CD4-positive, alpha-beta T cell (primary cell): ENCODE data around the gene CEP112. TPM values are rescaled to one million over a fixed set of nuclear protein-coding genes. Genes with fewer than 3 reads are reported as not detected.

ENCODE experiments used
- ATAC-seq: fragments of 200-7000 bp; cut with Tn5 transposase; one replicate; pipeline ENCODE4 v1.10.0; 2022; ENCODE audit warnings: mild to moderate bottlenecking; ENCODE audit not compliant: poor library complexity
- CTCF ChIA-PET: fragments of 350-600 bp; sonication (Branson Sonifier 250); formaldehyde crosslinking; loops from one replicate; lab custom pipeline; 2021; ENCODE audit warnings: antibody characterized with exemption, inconsistent platforms; lab: Charles Lee
- POLR2A ChIA-PET: fragments of 350-600 bp; sonication (Branson Sonifier 250); formaldehyde crosslinking; loops from one replicate; lab custom pipeline; 2021; ENCODE audit warnings: antibody characterized with exemption, inconsistent platforms; lab: Charles Lee
- DNase-seq, 14 experiments: peaks; one replicate each; pipeline ENCODE4 v3.0.0-alpha.2; 2013 to 2020; ENCODE audit warnings: mixed read lengths in 2 of 14
- H3K27ac ChIP-seq, 2 donors: one replicate each; pipeline versions ENCODE4 v1.5.1 to v1.7.0; 2013; ENCODE audit warnings: low read length in 2 of 2, low read depth in 1 of 2, mild to moderate bottlenecking in 1 of 2
- H3K27me3 ChIP-seq, 2 experiments: 1 replicate in 1 of 2; 2 replicates in 1 of 2; pipeline versions ENCODE4 v1.6.1 to v1.7.0; 2013; ENCODE audit warnings: low read length in 2 of 2, control low read depth in 1 of 2, mild to moderate bottlenecking in 1 of 2, moderate library complexity in 1 of 2; ENCODE audit not compliant: insufficient read depth in 2 of 2, control insufficient read depth in 1 of 2
- H3K36me3 ChIP-seq: one replicate; pipeline ENCODE4 v1.6.1; 2013; ENCODE audit warnings: low read length, control low read depth; ENCODE audit not compliant: insufficient read depth
- H3K4me1 ChIP-seq: one replicate; pipeline ENCODE4 v1.6.1; 2013; ENCODE audit warnings: low read length, control low read depth; ENCODE audit not compliant: insufficient read depth
- H3K4me3 ChIP-seq: one replicate; pipeline ENCODE4 v1.5.1; 2013; ENCODE audit warnings: mild to moderate bottlenecking, low read length, moderate library complexity
- H3K9me3 ChIP-seq, 2 experiments: 1 replicate in 1 of 2; 2 replicates in 1 of 2; pipeline versions ENCODE4 v1.6.1 to v1.7.0; 2013; ENCODE audit warnings: low read length in 2 of 2, mild to moderate bottlenecking in 2 of 2, control low read depth in 1 of 2, moderate library complexity in 1 of 2; ENCODE audit not compliant: control insufficient read depth in 1 of 2, insufficient read depth in 1 of 2
- H3K27ac Mint-ChIP-seq: one replicate; pipeline ENCODE4 v1.8.0; 2020; ENCODE audit warnings: mixed read lengths
- H3K27me3 Mint-ChIP-seq: one replicate; pipeline ENCODE4 v1.8.0; 2021; ENCODE audit warnings: mixed read lengths
- H3K36me3 Mint-ChIP-seq: one replicate; pipeline ENCODE4 v1.8.0; 2021; ENCODE audit warnings: low read depth, mixed read lengths
- H3K4me1 Mint-ChIP-seq: one replicate; pipeline ENCODE4 v1.8.0; 2021; ENCODE audit warnings: low read depth, mixed read lengths
- H3K4me3 Mint-ChIP-seq: one replicate; pipeline ENCODE4 v1.8.0; 2020; ENCODE audit warnings: mild to moderate bottlenecking, mixed read lengths
- H3K9me3 Mint-ChIP-seq: one replicate; pipeline ENCODE4 v1.8.0; 2020; ENCODE audit warnings: mixed read lengths
- CTCF ChIP-seq: fragments of 200-600 bp; IDR thresholded peaks from one replicate; pipeline ENCODE4 v1.8.0; 2022; ENCODE audit warnings: antibody characterized with exemption, mild to moderate bottlenecking
- intact Hi-C, 2 experiments: fragments of 100-400 bp; cut with DNase I in 1 of 2; cut with micrococcal nuclease in 1 of 2; formaldehyde crosslinking; loops; one replicate each; pipeline versions ENCODE4 v1.15.1 to v1.9.0; 2023 to 2025; cut with DNase I, micrococcal nuclease
- total RNA-seq, 174 experiments: library from RNA in 2 of 174; stranded (reverse) in 2 of 174; gene quantifications; one replicate each; pipeline ENCODE4 v1.2.3 and lab custom pipeline; 2021 to 2026

Gene CEP112
- total RNA-seq, 2 experiments from 2014 or later = 1.6 to 2.2 TPM

- no peaks in the 10 kb centered on the region for H3K27me3 Mint-ChIP-seq
- Histone ChIP-seq H3K4me1 (no peaks in the 10 kb centered on the region), H3K9me3 (no peaks in the 10 kb centered on the region), H3K36me3 (no peaks in the 10 kb centered on the region), H3K27ac (no peak overlapping the region), H3K27me3 (no peaks in the 10 kb centered on the region), H3K4me3 (no peak overlapping the region)
- intact Hi-C loops = no loop called here
- peaks cover 10% of the 10 kb centered on the region for H3K4me1 Mint-ChIP-seq
- no peaks in the 10 kb centered on the region for H3K9me3 Mint-ChIP-seq
- H3K4me3 Mint-ChIP-seq = no peak overlapping the region
- ChIA-PET POLR2A (no interaction called here), CTCF (interaction anchor here (0.9 kb wide), 1 partner anchor 10 kb away, joined by 4 read pairs; no protein-coding TSS in a partner anchor)
- no peak for ATAC-seq
- H3K27ac Mint-ChIP-seq = no peak overlapping the region
- TF ChIP-seq CTCF = no peak
- DNase-seq = no peak
- no peaks in the 10 kb centered on the region for H3K36me3 Mint-ChIP-seq
Measured at GRCh38 chr17:66235377-66235994, 43.6 kb upstream of the CEP112 start.

GRCh38 chr17:66234611-66235010 lies 42.7 kb upstream of the CEP112 start:
- Mint-ChIP-seq H3K27ac (no peak overlapping the region), H3K4me3 (no peak overlapping the region), H3K27me3 (no peaks in the 10 kb centered on the region), H3K36me3 (no peaks in the 10 kb centered on the region), H3K9me3 (no peaks in the 10 kb centered on the region), H3K4me1 (peaks cover 10% of the 10 kb centered on the region)
- no peaks in the 10 kb centered on the region for H3K4me1 ChIP-seq
- DNase-seq (no peak), ATAC-seq (no peak)
- no peak for TF ChIP-seq CTCF
- H3K27me3 ChIP-seq = no peaks in the 10 kb centered on the region
- no peaks in the 10 kb centered on the region for H3K9me3 ChIP-seq
- intact Hi-C loops = no loop called here
- ChIA-PET CTCF (interaction anchor here (0.9 kb wide), 1 partner anchor 11 kb away, joined by 4 read pairs; no protein-coding TSS in a partner anchor), POLR2A (no interaction called here)
- no peak overlapping the region for H3K4me3 ChIP-seq
- H3K36me3 ChIP-seq = no peaks in the 10 kb centered on the region
- H3K27ac ChIP-seq = no peak overlapping the region

GRCh38 chr17:66233023-66233753 lies 41.3 kb upstream of the CEP112 start:
- ChIA-PET POLR2A (interaction anchor here (0.6 kb wide), 1 partner anchor 237 kb away, joined by 3 read pairs; no protein-coding TSS in a partner anchor), CTCF (no interaction called here)
- H3K27me3 ChIP-seq = no peaks in the 10 kb centered on the region
- DNase-seq = no peak
- H3K4me3 ChIP-seq = no peak overlapping the region
- Mint-ChIP-seq H3K27me3 (no peaks in the 10 kb centered on the region), H3K4me3 (no peak overlapping the region), H3K4me1 (peaks cover 10% of the 10 kb centered on the region), H3K9me3 (no peaks in the 10 kb centered on the region), H3K27ac (no peak overlapping the region), H3K36me3 (no peaks in the 10 kb centered on the region)
- H3K36me3 ChIP-seq = no peaks in the 10 kb centered on the region
- intact Hi-C loops = no loop called here
- TF ChIP-seq CTCF = no peak
- no peaks in the 10 kb centered on the region for H3K4me1 ChIP-seq
- no peak overlapping the region for H3K27ac ChIP-seq
- ATAC-seq = no peak
- no peaks in the 10 kb centered on the region for H3K9me3 ChIP-seq
